ENCODE data around the gene MIOS.
A peak's percentile ranks its signal among the peaks of the same experiment; 100 is the strongest.

MIOS gene

GRCh38 chr7:7566651-7567611 is at the start of gene MIOS:
Gene MIOS, plus strand, starts transcription at chr7:7566884. Its CDS starts 5,592 bp downstream, at chr7:7572476.
- DNase-seq, result peak; percentile 88

DNA sequence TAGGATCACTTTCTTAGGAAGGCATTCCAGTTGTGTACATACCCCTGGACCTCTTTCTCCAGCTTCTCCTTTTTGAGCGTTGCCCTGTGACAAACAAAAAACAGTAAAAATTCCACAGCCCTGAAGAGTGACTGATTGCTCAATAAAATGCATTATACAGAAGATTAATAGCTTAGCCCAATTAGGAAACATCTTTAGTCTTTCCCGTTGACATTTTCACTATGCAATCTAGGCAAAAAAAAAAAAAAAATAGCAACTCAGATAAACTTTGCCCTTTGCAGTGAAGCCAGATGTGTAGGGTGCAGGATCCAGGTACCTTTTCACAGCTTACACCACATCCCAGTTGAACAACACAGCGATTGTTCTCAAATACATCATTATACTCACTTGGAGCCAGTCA is 48.9 kb upstream of the MIOS start:
- DNase-seq, result no peak

- DNase-seq, result no peak
Measured at GRCh38 chr7:7519056-7519455, 47.6 kb upstream of the MIOS start.

- DNase-seq, result no peak
Measured at GRCh38 chr7:7519528-7519927, 47.2 kb upstream of the MIOS start.

DNA sequence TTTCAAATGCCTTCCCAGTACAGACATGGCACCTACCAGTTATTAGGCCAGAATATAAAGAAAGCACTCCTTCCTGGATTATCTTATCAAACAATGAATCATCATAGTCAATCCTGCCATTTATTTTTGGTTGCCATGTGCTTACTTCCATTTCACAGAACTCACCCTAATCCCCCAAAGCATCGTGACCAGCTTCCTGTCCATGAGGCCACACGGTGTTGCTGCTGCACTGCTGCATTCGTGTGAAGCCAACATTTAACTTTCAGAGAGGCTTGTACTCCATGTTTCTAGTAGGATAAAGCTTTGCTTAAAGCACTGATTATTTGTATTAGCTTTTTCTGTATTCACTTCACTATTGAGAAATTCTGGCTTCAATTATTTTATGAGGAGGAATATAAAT is 45.4 kb upstream of the MIOS start:
- DNase-seq, result no peak

- no peak for DNase-seq
Measured at GRCh38 chr7:7522421-7522820, 44.3 kb upstream of the MIOS start.

DNA sequence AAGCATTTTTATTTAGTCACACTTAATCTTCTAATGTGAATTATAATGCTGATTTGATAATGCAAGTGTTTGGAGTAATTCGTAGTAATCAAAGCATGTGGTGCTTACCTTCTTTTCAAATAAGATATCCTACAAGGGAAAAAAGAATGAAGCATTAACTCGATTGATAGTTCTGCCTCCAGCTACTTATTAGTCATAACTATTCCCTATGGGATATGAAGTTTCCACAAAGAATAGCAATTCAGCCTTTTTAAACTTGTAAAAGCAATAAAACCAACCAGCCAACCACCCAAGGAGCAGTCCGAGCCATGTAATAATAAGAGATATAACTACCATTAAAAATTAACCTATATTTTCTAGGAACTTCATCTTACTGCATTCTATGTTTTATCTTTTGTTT is 42.6 kb upstream of the MIOS start:
- no peak for DNase-seq

DNA sequence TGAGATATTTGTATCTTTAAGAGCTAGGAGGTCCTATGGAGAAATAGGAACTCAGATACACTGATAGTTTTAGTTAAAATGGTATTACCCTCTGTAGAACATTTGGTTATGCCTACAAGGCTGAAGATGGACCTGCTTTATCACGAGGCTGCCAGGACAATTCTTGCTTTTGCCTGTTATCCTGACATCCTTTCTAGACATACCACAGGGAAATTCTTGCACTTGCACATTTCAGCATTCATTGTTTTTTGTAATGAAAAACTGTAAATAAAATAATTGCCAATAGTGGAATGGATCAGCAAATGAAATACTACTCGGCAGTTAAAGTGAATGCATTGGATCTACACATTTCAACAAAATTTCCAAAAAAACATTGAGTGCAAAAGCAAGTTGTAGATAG is 40.7 kb upstream of the MIOS start:
- DNase-seq, result no peak

DNA sequence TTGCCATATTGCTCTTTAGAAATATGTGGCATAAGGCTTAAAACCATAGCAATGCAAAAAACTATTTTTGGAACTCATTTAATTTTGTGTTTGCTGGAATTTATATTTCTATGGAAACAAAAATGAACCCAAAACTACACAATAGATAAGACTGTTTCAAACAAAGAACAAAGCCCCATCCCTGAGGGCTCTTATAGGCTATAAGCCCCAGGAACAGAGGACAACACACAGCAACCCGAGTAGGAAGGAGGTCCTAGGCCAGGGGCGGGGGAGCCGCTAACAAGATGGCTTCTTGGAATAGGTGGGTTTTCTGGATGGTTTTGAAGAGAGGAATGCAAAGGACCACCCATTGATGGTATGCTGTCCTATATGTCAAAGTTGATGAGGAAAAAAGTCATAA is 39.6 kb upstream of the MIOS start:
- no peak for DNase-seq

- no peak for DNase-seq
Measured at GRCh38 chr7:7529328-7529727, 37.4 kb upstream of the MIOS start.

GRCh38 chr7:7533831-7534430 is 32.8 kb upstream of the MIOS start:
- DNase-seq, result no peak

GRCh38 chr7:7535691-7536090 is 31.0 kb upstream of the MIOS start, which contains the start of gene COL28A1:
Gene COL28A1, minus strand, starts transcription at chr7:7535873. Its CDS starts 2,998 bp downstream, at chr7:7532875.
- DNase-seq, result no peak

DNA sequence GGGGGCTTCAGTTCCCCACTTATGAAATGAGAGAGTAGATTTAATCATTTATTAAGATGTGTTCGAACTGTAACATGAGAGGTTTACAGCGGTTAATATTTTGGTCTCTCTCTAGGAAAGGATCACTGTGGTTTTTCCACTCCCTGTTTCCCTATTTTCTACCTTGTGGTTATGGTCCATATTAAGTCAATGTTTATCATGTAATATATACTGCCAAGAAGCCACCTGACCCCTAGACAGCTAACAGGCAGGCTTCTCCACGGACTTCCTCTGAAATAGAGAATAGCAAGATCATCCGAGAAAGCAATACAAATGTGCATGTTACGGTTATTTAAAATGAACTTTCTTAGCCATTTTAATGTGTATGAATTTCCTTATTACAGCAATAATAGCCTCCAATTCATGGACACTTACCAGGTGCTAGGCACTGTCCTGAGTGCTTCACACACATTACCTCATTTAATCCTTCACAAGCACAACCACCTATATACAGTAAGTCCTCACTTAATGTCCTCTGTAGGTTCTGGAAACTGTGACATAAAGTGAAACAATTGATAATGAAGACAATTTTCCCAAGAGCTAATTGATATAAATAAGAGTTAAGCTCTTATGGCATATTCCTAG is 30.2 kb upstream of the MIOS start:
- DNase-seq, result no peak

DNA sequence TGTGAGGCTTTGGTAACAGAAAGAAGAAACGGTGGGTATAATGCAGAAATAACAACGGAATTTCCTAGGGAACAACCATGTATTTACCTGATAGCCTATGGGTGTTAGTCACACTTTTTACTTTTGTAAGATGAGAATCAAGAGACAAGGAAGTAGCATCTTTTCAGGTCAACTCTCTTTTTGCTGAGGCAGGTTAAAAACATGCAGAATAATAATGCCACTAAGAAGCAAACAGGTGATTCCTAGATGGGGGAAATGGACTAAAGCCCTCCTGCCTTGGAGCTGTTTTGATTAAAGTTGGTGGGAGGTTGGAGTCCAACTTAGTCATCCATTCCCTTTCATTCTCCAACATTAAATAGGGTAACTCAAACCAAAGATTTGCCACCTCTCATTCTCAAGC is 29.0 kb upstream of the MIOS start:
- DNase-seq, result no peak

DNA sequence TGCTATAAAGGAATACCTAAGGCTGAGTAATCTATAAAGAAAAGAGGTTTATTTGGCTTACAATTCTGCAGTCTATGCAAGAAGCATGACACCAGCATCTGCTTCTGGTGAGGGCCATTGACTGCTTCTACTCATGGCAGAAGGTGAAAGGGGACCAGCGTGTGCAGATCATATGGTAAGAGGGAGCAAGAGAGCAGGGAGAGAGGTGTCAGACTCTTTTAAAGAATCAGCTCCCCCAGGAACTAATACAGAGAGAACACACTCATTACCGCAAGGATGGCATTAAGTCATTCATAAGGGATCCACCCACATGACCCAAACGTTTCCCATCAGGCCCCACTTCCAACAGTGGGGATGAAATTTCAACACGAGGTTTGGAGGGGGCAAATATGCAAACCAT is 27.5 kb upstream of the MIOS start:
- no peak for DNase-seq

GRCh38 chr7:7539711-7540110 is 27.0 kb upstream of the MIOS start:
- no peak for DNase-seq

GRCh38 chr7:7542251-7542835 is 24.3 kb upstream of the MIOS start:
- no peak for DNase-seq

GRCh38 chr7:7548407-7548806 is 18.3 kb upstream of the MIOS start:
- DNase-seq, result no peak

DNA sequence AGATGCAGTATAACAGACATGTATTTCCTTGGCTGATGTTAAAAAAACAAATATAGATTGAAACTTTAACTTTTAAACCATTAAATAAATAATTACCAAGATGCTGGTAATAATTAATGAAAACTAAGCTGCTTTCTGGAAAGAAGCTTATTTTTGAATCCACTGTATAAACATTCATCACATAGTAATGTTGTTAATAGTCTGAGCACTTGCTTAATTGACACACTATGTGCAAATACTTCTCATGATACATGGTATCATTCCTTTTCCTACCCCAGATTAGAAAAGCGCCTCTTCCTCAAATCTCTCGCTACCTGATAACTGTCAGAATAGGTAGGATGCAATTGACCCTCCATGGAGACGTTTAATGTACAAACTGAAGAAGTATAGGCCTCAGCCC is 16.0 kb upstream of the MIOS start:
- no peak for DNase-seq

DNA sequence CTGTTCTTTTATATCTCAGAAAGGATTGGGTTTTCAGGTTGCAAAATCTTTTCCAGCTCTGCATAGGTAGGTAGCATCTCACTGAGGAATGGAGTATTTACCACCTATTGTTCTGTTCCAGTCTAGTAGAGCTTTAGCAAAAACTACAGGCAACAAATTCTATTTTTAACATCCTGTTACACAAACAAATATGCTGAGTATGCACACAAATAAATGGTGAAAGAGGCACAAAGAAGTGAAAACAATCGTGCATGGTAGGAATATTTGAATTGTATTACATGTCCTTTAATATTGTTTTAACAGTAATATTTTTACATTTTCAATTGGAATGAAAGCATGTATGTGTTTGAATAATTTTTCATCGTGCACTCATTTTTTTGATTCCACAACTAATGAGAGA is 14.5 kb upstream of the MIOS start:
- DNase-seq, result no peak

GRCh38 chr7:7553386-7553785 is 13.3 kb upstream of the MIOS start:
- DNase-seq, result no peak

DNA sequence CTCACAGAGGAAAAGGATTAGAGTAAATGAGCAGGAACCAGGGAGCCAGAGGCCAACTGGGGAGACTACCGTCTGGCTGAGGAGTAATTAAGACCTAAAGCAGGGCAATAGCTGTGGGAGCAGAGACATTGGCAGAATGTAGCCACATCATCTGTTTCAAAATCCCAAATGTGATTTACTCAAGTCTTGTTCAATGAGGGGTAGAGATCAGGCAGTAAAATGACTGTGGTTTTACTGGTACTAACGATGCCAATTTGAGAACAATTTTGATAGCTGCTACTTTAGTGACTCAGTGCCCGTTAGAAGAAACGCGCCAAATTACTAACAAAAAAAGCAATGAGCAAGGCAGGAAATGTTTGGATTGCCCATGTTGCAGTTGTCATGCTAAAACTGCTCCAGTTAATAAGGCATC is 12.7 kb upstream of the MIOS start:
- DNase-seq, result no peak
